ENCODE measurements around the gene NALF2. TPM values are rescaled to one million over a fixed set of nuclear protein-coding genes. Genes with fewer than 3 reads are reported as not detected.
A peak's percentile ranks its signal among the peaks of the same experiment; 100 is the strongest.

The NALF2 gene
- polyA plus RNA-seq, 3 donors: not detected

DNA sequence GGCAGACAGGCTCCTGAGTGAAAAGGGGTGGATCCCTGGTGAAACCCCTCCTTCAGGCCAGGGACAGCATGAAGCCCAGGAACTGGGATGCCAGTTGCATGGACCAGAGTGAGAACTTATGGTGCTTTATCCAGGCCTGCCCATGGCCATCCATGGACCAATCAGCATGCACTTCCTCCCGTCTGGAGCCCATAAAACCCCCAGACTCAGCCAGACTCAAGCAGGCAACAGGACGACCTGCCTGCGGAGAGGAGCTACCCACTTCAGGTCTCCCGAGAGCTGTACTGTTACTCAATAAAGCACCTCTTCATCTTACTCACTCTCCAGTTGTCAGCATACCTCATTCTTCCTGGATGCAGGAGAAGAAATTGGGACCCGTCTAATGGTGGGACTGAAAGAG, 42.9 kb downstream of the NALF2 start:
- H3K36me3 Mint-ChIP-seq: no peaks in the 10 kb centered on the region

DNA sequence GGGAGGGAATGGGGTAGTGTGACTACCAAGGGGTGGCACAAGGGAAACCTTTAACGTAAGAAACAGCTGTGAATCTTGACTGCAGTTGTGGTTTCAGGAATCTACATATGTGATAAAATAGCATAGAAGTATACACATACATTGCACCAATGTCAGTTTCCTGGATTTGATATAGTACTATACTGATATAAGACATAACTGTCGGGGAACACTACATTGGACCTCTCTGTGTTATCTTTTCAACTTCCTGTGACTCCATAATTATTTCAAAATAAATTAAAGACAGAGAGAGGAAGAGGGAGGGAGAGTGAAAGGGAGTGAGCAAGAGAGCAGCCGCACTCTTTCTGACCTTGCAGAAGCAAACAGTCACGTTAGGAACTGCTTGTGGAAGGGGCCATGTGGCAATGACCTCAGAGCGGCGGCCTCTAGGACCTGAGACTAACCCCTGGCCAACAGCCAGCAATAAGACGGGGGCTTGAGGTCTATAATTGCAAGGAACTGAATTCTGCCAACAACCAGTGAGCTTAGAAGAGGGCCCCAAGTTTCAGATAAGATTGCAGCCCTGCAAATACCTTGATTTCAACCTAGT, 47.4 kb downstream of the NALF2 start:
- Histone ChIP-seq H3K27me3 (ENCODE audit: control insufficient read depth in 2 of 2, insufficient read depth in 2 of 2, low read length in 2 of 2) (no peaks in the 10 kb centered on the region), H3K79me2 (ENCODE audit: insufficient read depth, low read length) (no peaks in the 10 kb centered on the region), H3K27ac (ENCODE audit: low read depth in 1 of 2, low read length in 2 of 2) (no peak overlapping the region), H3K4me2 (replicated peaks; ENCODE audit: extremely low read depth, low read length, poor library complexity, severe bottlenecking) (no peak overlapping the region), H3K9ac (ENCODE audit: insufficient read depth, low read length, poor library complexity, severe bottlenecking) (no peak overlapping the region), H3K36me3 (replicated peaks in 1 of 2; ENCODE audit: control insufficient read depth in 1 of 2, insufficient read depth in 2 of 2, low read length in 2 of 2) (no peaks in the 10 kb centered on the region), H4K20me1 (ENCODE audit: insufficient read depth, low read length) (no peaks in the 10 kb centered on the region), H2AFZ (ENCODE audit: insufficient read depth, low read depth, low read length, poor library complexity, severe bottlenecking) (no peak overlapping the region), H3K4me3 (replicated peaks in 1 of 3; ENCODE audit: low read depth in 2 of 3, low read length in 3 of 3) (no peak overlapping the region), H3K4me1 (ENCODE audit: control insufficient read depth in 1 of 2, insufficient read depth in 2 of 2, low read length in 2 of 2) (no peaks in the 10 kb centered on the region), H3K9me3 (replicated peaks in 1 of 2; ENCODE audit: control insufficient read depth in 1 of 2, insufficient read depth in 1 of 2, low read length in 2 of 2) (peaks cover 9 to 12% of the 10 kb centered on the region in 2 donors)
- Mint-ChIP-seq H3K27me3 (ENCODE audit: low read depth in 3 of 3) (no peaks in the 10 kb centered on the region), H3K4me3 (no peak overlapping the region), H3K36me3 (no peaks in the 10 kb centered on the region), H3K9me3 (peaks cover 0 to 18% (median 8%) of the 10 kb centered on the region in 7 donors), H3K4me1 (peaks cover 2% of the 10 kb centered on the region), H3K27ac (peak overlapping the region in 1 of 7 donors; percentile 34)
- 95% methylated on average over 3 of the region's 7 CpGs for WGBS (ENCODE audit: insufficient coverage)
- DNase-seq: no peak
- TF ChIP-seq, protein P1, sequence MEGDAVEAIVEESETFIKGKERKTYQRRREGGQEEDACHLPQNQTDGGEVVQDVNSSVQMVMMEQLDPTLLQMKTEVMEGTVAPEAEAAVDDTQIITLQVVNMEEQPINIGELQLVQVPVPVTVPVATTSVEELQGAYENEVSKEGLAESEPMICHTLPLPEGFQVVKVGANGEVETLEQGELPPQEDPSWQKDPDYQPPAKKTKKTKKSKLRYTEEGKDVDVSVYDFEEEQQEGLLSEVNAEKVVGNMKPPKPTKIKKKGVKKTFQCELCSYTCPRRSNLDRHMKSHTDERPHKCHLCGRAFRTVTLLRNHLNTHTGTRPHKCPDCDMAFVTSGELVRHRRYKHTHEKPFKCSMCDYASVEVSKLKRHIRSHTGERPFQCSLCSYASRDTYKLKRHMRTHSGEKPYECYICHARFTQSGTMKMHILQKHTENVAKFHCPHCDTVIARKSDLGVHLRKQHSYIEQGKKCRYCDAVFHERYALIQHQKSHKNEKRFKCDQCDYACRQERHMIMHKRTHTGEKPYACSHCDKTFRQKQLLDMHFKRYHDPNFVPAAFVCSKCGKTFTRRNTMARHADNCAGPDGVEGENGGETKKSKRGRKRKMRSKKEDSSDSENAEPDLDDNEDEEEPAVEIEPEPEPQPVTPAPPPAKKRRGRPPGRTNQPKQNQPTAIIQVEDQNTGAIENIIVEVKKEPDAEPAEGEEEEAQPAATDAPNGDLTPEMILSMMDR (IDR thresholded peaks at IDR 0.05): no peak
- intact Hi-C loops (cut with micrococcal nuclease): no loop called here

More for the DNA sequence above, 42.9 kb downstream of the NALF2 start:
- Mint-ChIP-seq H3K4me3 (no peak overlapping the region), H3K4me1 (no peaks in the 10 kb centered on the region), H3K27me3 (ENCODE audit: low read depth in 3 of 3) (peaks cover 0 to 4% (median 3%) of the 10 kb centered on the region in 3 donors), H3K9me3 (peaks cover 1 to 24% (median 13%) of the 10 kb centered on the region in 7 donors), H3K27ac (no peak overlapping the region)
- H3K4me2 ChIP-seq (replicated peaks; ENCODE audit: extremely low read depth, low read length, poor library complexity, severe bottlenecking): no peak overlapping the region
- no peaks in the 10 kb centered on the region for H4K20me1 ChIP-seq (ENCODE audit: insufficient read depth, low read length)
- H3K4me3 ChIP-seq (replicated peaks in 1 of 3; ENCODE audit: low read depth in 2 of 3, low read length in 3 of 3): no peak overlapping the region
- no peak for DNase-seq
- no peaks in the 10 kb centered on the region for H3K4me1 ChIP-seq (ENCODE audit: control insufficient read depth in 1 of 2, insufficient read depth in 2 of 2, low read length in 2 of 2)
- intact Hi-C loops (cut with micrococcal nuclease): no loop called here
- H3K27ac ChIP-seq (ENCODE audit: low read depth in 1 of 2, low read length in 2 of 2): no peak overlapping the region
- no CpG with 5 or more reads among the region's 5 CpGs for WGBS (ENCODE audit: insufficient coverage)
- no peaks in the 10 kb centered on the region for H3K36me3 ChIP-seq (replicated peaks in 1 of 2; ENCODE audit: control insufficient read depth in 1 of 2, insufficient read depth in 2 of 2, low read length in 2 of 2)
- TF ChIP-seq, protein P1 (IDR thresholded peaks at IDR 0.05): no peak
- no peak overlapping the region for H2AFZ ChIP-seq (ENCODE audit: insufficient read depth, low read depth, low read length, poor library complexity, severe bottlenecking)
- H3K9ac ChIP-seq (ENCODE audit: insufficient read depth, low read length, poor library complexity, severe bottlenecking): no peak overlapping the region
- H3K27me3 ChIP-seq (ENCODE audit: control insufficient read depth in 2 of 2, insufficient read depth in 2 of 2, low read length in 2 of 2): no peaks in the 10 kb centered on the region
- peaks cover 10 to 15% of the 10 kb centered on the region in 2 donors for H3K9me3 ChIP-seq (replicated peaks in 1 of 2; ENCODE audit: control insufficient read depth in 1 of 2, insufficient read depth in 1 of 2, low read length in 2 of 2)
- H3K79me2 ChIP-seq (ENCODE audit: insufficient read depth, low read length): no peaks in the 10 kb centered on the region
